ENCODE results near the gene HLA-F.

HLA-F gene

GRCh38 chr6:29760328-29760727, 37.1 kb downstream of the HLA-F start:
- H3K27ac ChIP-seq (ENCODE audit: low read length) = no peak overlapping the region
- H3K79me2 ChIP-seq (ENCODE audit: insufficient read depth, low read length) = no peaks in the 10 kb centered on the region
- no peaks in the 10 kb centered on the region for H3K4me1 ChIP-seq (ENCODE audit: insufficient read depth, low read length)
- ATAC-seq (ENCODE audit: insufficient read depth, low read depth) (no peak), DNase-seq (no peak)
- H3K27me3 ChIP-seq (ENCODE audit: insufficient read depth, low read length, poor library complexity) = peaks cover 38% of the 10 kb centered on the region
- TF ChIP-seq CTCF (IDR thresholded peaks at IDR 0.05; ENCODE audit: borderline replicate concordance, extremely low read depth, low read length, poor library complexity, severe bottlenecking) (no peak), EZH2 (IDR thresholded peaks at IDR 0.05; ENCODE audit: borderline replicate concordance, low read depth, low read length, severe bottlenecking) (no peak)
- no peak overlapping the region for H3K9ac ChIP-seq (ENCODE audit: low read depth, low read length)
- H3K36me3 ChIP-seq (ENCODE audit: insufficient read depth, low read length) = no peaks in the 10 kb centered on the region
- no peak overlapping the region for H3K4me2 ChIP-seq (ENCODE audit: insufficient read depth, low read length)
- H3K4me3 ChIP-seq (ENCODE audit: low read depth in 1 of 2, low read length in 2 of 2) = no peak overlapping the region
- H4K20me1 ChIP-seq (ENCODE audit: insufficient read depth, low read length) = no peaks in the 10 kb centered on the region
- H2AFZ ChIP-seq (ENCODE audit: low read depth, low read length) = no peak overlapping the region
- H3K9me3 ChIP-seq (ENCODE audit: insufficient read depth, low read length, severe bottlenecking) = no peaks in the 10 kb centered on the region

GRCh38 chr6:29762051-29762450, 38.8 kb downstream of the HLA-F start:
- Histone ChIP-seq H3K79me2 (ENCODE audit: insufficient read depth, low read length) (no peaks in the 10 kb centered on the region), H3K27ac (ENCODE audit: low read length) (no peak overlapping the region), H3K4me1 (ENCODE audit: insufficient read depth, low read length) (no peaks in the 10 kb centered on the region), H3K4me3 (ENCODE audit: low read depth in 1 of 2, low read length in 2 of 2) (no peak overlapping the region), H3K36me3 (ENCODE audit: insufficient read depth, low read length) (no peaks in the 10 kb centered on the region), H3K27me3 (ENCODE audit: insufficient read depth, low read length, poor library complexity) (peaks cover 45% of the 10 kb centered on the region), H2AFZ (ENCODE audit: low read depth, low read length) (no peak overlapping the region), H3K9me3 (ENCODE audit: insufficient read depth, low read length, severe bottlenecking) (no peaks in the 10 kb centered on the region), H3K4me2 (ENCODE audit: insufficient read depth, low read length) (no peak overlapping the region), H4K20me1 (ENCODE audit: insufficient read depth, low read length) (no peaks in the 10 kb centered on the region), H3K9ac (ENCODE audit: low read depth, low read length) (no peak overlapping the region)
- TF ChIP-seq CTCF (IDR thresholded peaks at IDR 0.05; ENCODE audit: borderline replicate concordance, extremely low read depth, low read length, poor library complexity, severe bottlenecking) (no peak), EZH2 (IDR thresholded peaks at IDR 0.05; ENCODE audit: borderline replicate concordance, low read depth, low read length, severe bottlenecking) (no peak)
- no peak for ATAC-seq (ENCODE audit: insufficient read depth, low read depth)
- no peak for DNase-seq

GRCh38 chr6:29762781-29763214, 39.6 kb downstream of the HLA-F start:
- Histone ChIP-seq H3K9me3 (ENCODE audit: insufficient read depth, low read length, severe bottlenecking) (no peaks in the 10 kb centered on the region), H2AFZ (ENCODE audit: low read depth, low read length) (no peak overlapping the region), H4K20me1 (ENCODE audit: insufficient read depth, low read length) (no peaks in the 10 kb centered on the region), H3K27ac (ENCODE audit: low read length) (no peak overlapping the region), H3K9ac (ENCODE audit: low read depth, low read length) (no peak overlapping the region), H3K36me3 (ENCODE audit: insufficient read depth, low read length) (no peaks in the 10 kb centered on the region), H3K4me2 (ENCODE audit: insufficient read depth, low read length) (no peak overlapping the region), H3K27me3 (ENCODE audit: insufficient read depth, low read length, poor library complexity) (peaks cover 44% of the 10 kb centered on the region), H3K4me1 (ENCODE audit: insufficient read depth, low read length) (no peaks in the 10 kb centered on the region), H3K79me2 (ENCODE audit: insufficient read depth, low read length) (no peaks in the 10 kb centered on the region), H3K4me3 (ENCODE audit: low read depth in 1 of 2, low read length in 2 of 2) (no peak overlapping the region)
- no peak for DNase-seq
- TF ChIP-seq EZH2 (IDR thresholded peaks at IDR 0.05; ENCODE audit: borderline replicate concordance, low read depth, low read length, severe bottlenecking) = no peak
- TF ChIP-seq CTCF (IDR thresholded peaks at IDR 0.05; ENCODE audit: borderline replicate concordance, extremely low read depth, low read length, poor library complexity, severe bottlenecking) = no peak
- ATAC-seq (ENCODE audit: insufficient read depth, low read depth) = no peak

Measured in DND-41 (cell line).